HG03060 (cell line): Measurements from ENCODE around the gene ADAMTS10.
"Not testable (repeated sequence)": the region's sequence is repeated elsewhere in the genome, so short reads cannot be mapped to it uniquely, and the experiment has no call there.

Experiments used
- ATAC-seq: cut with Tn5 transposase; IDR thresholded peaks from one replicate; pipeline ENCODE4 v1.9.1; 2021; ENCODE audit warnings: low read depth, moderate number of reproducible peaks; ENCODE audit not compliant: unreplicated experiment

Gene ADAMTS10

GRCh38 chr19:8629184-8629583, 18.7 kb upstream of the ADAMTS10 start:
- no peak for ATAC-seq

GRCh38 chr19:8626842-8627241, 16.3 kb upstream of the ADAMTS10 start:
- ATAC-seq: no peak

- not testable (repeated sequence) for ATAC-seq
Measured at GRCh38 chr19:8622886-8623285, 12.4 kb upstream of the ADAMTS10 start.

GRCh38 chr19:8618751-8619150, 8.2 kb upstream of the ADAMTS10 start:
- no peak for ATAC-seq

- no peak for ATAC-seq
Measured at GRCh38 chr19:8617984-8618383, 7.5 kb upstream of the ADAMTS10 start.

- not testable (repeated sequence) for ATAC-seq
Measured at GRCh38 chr19:8617325-8617724, 6.8 kb upstream of the ADAMTS10 start.

- no peak for ATAC-seq
Measured at GRCh38 chr19:8616861-8617260, 6.3 kb upstream of the ADAMTS10 start.

GRCh38 chr19:8615813-8616596, 5.5 kb upstream of the ADAMTS10 start:
- no peak for ATAC-seq

- no peak for ATAC-seq
Measured at GRCh38 chr19:8615024-8615423, 4.5 kb upstream of the ADAMTS10 start.

GRCh38 chr19:8614455-8614854, 3.9 kb upstream of the ADAMTS10 start:
- ATAC-seq: no peak

- no peak for ATAC-seq
Measured at GRCh38 chr19:8612807-8613171, 2.3 kb upstream of the ADAMTS10 start.

GRCh38 chr19:8611877-8612806, 1.6 kb upstream of the ADAMTS10 start:
- no peak for ATAC-seq

GRCh38 chr19:8611391-8611876, 919 bp upstream of the ADAMTS10 start:
- no peak for ATAC-seq

- ATAC-seq: no peak
Measured at GRCh38 chr19:8610936-8611300, 403 bp upstream of the ADAMTS10 start.

- no peak for ATAC-seq
Measured at GRCh38 chr19:8609279-8610040, 1.1 kb downstream of the ADAMTS10 start.

- ATAC-seq: no peak
Measured at GRCh38 chr19:8608941-8609278, 1.6 kb downstream of the ADAMTS10 start.

GRCh38 chr19:8607386-8607785, 3.1 kb downstream of the ADAMTS10 start:
- ATAC-seq: no peak

- ATAC-seq: no peak
Measured at GRCh38 chr19:8605514-8605913, 5.0 kb downstream of the ADAMTS10 start.

- ATAC-seq: no peak
Measured at GRCh38 chr19:8601796-8602195, 8.7 kb downstream of the ADAMTS10 start.

- no peak for ATAC-seq
Measured at GRCh38 chr19:8600816-8601215, 9.7 kb downstream of the ADAMTS10 start.

- ATAC-seq: no peak
Measured at GRCh38 chr19:8600064-8600463, 10.5 kb downstream of the ADAMTS10 start.
